C1 segment of cervical spinal cord (tissue), 14 donors: ENCODE data around the gene CAGE1.

Source experiments
- DNase-seq, 14 donors: peaks; one replicate each; lab custom pipeline; 2025; lab: John Stamatoyannopoulos, UW

Gene CAGE1

DNA sequence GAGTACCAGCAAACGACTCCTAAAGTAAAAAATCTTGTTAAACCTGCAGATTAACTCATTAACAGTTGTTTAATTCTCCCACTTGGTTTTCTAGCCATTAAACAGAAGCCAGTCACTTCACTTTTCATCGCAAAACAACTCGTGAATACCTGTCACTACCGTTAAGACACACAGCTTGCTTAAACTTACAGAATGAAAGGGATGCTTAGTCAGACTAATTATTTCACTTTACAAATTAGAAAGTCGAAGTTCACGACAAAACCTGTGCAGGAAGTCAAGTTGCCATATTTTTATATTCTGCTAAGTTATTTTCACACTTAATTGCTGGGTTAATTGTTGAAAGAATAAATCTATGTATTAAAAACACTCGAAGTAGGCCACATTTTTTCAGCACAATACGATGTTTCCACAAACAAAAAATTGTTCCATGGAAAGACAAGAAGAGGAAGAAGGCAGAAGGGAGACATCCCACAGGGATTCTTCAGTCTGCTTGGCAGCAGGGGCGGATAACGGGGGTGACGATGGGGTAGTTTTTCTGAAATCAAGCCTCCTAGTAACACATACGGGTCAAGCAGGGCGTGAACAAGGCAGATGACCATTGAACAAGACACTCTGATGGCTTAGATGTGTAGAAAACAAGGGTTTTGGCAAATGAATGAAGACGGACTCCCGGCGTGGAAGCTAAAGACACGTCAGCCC lies 77.5 kb downstream of the CAGE1 start:
- DNase-seq: peak in 2 of 14 donors; percentile 28 to 44

DNA sequence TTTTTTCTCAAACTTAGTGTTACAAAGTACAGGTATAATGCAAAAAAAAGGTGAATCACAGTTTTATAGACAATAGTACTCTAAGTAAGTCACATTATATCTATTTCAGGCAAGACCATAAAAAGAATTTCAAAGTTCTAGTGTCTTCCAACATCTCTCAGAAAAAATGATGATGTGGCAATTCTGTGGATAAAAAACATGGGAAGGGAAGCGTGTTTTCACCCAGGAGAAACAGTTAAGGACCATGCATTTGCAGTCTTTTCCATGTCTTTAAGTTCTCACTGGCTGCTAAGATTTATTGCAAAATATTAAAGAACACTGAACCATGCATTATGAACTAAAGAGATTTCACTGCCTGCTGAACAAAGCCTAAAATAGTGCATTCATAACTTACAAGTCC lies 78.4 kb downstream of the CAGE1 start:
- DNase-seq: no peak

DNA sequence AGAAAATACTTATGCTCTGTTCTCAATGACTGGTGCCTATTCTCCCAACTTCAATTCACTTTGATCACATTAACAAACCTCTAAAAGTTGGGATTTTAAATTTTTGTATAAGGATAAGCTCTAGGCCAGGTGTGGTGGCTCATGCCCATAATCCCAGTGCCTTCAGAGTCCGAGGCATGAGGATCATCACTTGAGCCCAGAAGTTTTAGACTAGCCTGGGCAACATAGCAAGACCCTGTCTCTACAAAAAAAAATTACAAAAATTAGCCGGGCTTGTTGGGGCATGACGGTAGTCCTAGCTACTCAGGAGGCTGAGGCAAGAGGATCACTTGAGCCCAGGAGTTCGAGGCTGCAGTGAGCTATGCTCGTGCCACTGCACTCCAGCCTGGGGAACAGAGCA lies 80.5 kb downstream of the CAGE1 start:
- no peak for DNase-seq

DNA sequence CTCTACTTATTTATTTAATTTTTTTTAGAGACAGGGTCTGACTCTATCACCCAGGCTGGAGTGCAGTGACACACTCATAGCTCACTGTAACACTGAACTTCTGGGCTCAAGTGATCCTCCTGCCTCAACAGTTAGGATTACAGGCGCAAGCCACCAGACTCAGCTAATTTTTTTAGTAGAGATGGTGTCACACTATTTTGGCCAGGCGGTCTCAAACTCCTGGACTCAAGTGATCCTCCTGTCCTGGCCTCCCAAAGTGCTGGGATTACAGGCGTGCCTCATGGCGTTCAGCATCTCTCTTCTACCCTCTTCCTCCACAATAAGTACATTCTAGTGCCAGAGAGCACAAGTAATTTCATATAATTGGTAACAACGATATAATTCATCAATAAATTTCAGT lies 82.0 kb downstream of the CAGE1 start:
- DNase-seq: no peak

DNA sequence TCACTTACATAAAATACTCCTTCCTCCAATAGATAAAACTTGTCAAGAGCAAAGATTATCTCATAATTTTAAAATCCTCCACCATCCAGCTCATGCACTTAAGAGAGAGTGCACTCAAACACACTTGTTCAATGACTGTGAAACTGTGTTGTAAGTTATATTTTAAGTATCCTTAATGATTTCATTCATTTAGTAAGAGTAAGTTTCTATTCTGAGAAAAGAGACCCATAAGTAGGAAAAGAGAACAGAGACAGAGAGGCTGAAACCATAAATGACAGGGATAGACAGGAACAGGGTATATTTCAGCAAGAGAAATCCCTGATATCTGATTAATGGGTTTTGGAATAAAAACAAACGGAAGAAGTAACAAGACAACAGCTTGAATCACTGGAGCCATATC lies 84.7 kb downstream of the CAGE1 start:
- DNase-seq: no peak

DNA sequence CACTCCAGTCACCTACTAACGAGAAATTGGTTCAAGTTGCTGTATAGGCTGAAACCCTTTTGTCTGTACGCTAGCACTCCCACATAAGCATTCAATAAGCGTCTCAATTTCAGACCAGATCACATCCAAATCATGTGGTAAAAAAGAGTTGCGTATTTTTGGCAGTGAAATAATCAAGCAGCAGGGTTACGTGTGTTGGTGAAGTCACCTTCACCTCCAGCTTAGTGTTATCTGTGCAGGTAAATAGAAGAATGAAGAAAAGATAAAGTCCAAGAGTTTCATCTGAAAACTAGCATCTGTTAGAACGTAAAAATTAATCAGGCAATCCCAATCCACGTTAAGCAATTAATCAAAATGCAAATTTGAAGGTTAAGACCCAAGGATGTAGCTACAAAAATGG lies 87.8 kb downstream of the CAGE1 start:
- no peak for DNase-seq

DNA sequence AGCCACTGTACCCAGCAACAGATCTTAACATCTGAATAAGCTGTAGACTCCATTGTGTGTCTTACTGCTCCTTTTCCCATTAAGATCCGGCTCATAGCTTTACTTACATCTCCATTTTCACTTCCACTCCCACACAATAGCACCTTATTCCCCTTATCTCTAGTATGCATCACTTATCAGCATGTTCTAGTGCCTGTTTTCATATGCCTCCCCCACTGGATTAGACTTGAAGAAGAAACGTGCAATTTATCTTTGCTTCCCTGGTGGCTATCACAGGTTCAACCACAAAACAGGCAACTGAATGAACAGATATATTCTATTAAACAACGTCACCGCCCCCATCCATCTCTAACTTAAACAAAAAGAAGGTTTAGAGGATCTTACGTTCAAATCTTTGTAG lies 88.6 kb downstream of the CAGE1 start:
- DNase-seq: no peak

DNA sequence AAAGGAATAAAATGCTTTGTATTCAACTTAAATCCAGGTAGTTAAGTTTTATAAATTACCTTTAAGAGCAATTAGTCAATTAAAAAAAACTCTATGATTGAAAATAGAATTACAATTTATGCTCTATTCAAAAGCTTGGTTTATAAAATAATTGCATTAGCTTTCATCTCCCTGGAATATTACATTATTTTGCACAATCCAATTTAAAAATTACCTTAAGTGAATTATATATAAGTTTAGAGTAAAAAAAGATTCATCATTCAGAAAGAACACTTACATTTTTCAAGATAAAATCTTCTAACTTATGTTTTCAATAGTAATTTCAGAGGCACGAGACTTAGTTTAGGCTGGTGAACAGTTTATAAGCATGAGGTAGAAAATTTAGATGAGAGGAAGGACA lies 91.4 kb downstream of the CAGE1 start:
- DNase-seq: no peak

DNA sequence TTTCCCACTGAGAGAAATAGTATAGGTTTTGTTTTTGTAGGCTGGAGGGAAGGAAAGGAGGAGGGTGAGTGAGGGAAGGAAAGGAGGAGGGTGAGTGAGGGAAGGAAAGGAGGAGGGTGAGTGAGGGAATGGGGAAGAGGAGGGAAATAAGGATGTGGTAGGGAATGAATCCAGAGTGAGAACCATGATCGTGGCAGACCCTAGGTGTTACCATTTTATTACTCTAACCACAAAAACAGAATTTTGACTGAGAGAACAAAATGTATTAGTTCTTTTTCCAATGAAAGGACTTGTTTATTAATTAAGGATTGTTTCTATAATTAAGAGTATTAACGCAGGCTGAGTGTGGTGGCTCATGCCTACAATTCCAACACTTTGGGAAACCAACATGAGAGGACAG lies 92.9 kb downstream of the CAGE1 start:
- no peak for DNase-seq

DNA sequence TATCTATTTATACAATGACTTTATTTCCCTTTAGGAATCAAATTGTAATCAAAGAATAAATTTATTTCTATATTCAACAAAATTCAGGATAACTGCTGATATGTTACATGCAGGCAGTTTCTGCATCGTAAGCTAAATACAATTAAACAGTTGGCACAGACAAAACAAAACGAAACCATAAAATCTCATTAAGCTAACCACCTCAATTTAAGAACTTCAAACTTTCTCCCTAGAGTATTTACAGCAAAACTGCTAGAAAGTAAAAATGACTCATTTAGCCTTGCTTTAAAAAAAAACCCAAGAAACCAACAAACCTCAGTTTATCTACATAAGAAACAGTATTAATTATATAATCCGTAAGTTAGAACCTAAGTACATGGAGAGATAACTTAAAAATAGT lies 93.6 kb downstream of the CAGE1 start:
- DNase-seq: no peak

DNA sequence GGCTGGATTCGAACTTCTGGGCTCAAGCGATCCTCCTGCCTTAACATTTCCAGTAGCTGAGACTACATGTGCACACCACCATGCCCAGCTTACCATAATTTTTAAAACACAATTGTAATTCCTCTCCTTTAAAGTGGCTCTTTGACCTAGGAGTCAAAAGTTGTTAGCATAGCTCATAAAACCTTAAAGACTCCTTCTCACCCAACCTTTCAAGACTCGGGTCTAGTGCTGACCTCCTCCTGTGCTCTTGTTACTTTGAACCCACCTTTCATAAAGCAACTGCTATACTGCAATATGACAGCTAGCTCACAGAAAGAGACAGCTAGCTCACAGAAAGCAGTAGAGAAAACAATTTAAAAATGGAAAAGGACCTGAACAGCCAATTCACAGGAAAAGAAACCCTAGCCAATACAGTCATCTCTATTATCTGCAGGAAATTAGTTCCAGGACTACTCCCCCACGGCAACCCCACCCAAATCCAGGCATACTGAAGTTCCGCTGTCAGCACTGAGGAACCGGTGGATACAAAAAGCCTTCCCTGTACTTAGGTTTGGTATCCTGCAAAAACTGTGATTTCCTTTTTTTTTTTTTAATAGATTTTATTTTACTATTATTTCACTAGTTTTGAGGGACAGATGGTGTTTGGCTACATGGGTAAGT lies 96.8 kb downstream of the CAGE1 start:
- DNase-seq: no peak

DNA sequence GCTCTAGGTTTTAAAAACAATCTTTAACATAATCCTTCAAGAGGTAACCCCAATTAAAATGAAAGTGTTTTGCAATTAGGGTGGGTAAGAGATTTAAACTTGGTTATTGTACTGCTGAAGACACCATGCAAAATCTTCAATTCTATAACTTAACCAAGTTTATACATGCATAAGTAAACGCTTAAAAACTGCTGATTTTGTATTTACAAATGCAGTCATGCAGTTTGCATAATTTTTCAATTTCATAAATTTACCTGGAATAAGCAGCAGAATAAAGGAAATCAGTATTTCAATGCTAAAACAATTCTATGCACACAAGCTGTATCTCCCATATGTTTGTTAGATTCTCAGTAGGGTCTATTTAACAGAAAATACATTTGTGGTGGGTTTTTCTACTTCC lies 99.5 kb downstream of the CAGE1 start:
- no peak for DNase-seq

DNA sequence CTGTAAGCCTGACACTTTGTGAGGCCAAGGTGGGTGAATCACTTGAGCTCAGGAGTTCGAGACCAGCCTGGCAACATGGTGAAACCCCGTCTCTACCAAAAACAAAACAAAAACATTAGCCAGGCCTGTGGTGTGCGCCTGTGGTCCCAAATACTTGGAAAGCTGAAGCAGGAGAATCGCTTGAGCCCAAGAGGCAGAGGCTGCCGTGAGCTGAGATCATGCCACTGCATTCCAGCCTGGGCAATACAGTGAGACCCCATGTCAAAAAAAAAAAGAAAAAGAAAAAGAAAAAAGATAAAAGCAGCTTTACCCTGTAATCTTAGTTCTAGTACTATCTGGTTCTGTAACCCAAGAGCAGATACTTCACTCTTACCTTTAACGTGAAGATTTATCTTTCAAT lies 104.1 kb downstream of the CAGE1 start:
- DNase-seq: no peak

DNA sequence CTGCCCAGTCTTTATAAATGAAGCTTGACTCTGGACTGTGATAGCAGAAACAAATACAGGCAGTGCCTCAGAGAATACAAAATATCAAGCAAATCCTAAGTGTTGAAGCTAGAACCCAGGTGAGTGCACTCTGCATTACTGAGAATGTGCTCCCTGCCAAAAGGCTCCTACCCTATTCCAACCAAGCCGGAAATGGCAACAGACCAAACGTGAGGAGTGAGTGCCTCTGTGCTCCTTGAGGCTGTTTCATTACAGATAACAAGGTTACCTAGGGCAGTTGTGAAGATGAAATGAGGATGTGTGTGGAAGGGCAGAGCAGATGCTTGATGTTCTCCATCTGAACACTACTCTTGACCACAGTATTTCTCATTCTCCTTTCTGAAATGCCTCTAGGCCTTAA lies 105.9 kb downstream of the CAGE1 start:
- no peak for DNase-seq

DNA sequence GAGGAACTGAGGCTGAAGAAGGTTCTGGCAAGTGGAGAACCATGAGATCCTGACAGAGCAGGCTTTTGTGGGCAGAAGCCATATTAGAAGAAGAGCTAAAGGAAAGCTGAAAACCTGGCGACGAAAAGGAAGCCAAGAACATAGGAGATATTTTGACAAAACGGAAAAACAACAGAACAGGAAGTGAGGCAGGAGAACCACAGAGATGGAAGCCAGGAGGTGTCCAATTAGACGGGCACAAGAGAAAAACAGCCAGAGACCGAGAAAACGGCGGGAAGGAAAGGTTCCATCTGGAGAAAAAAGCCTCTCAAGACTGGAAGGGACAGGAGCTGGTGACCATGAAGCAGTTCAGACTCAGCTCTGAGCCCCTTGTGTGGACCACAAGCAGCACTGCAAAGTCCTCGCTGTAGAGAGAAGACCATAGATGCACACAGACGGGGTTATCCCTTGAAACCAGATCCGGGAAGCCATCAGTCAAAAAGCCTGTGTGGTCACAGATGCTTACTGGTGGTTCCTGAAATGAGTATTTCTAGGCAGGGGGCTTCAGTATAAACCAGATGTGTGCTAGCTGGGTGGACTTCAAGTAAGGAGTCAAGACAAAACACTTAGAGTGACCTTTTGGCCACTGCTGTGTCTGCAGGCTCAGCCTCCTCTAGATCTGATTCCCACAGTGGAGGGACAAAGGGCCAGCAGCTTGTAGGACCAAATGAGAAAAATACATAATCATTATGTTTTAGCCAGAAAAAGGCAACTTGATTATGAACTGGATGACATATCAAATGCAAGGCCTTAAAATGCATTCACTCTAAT lies 107.2 kb downstream of the CAGE1 start:
- DNase-seq: no peak
